ENCODE data around the gene ALDH9A1.

The ALDH9A1 gene

GRCh38 chr1:165629848-165630628 lies 68.3 kb downstream of the ALDH9A1 start:
- CTCF ChIA-PET: interaction anchor here (1.5 kb wide), 1 partner anchor 263 kb away, joined by 6 read pairs; no protein-coding TSS in a partner anchor
- no peak for TF ChIP-seq CTCF (IDR thresholded peaks at IDR 0.05; ENCODE audit: control extremely low read depth, extremely low read depth, low read depth, missing control alignments)
- no peak for DNase-seq (ENCODE audit: extremely low spot score)
- POLR2A ChIA-PET: no interaction called here

DNA sequence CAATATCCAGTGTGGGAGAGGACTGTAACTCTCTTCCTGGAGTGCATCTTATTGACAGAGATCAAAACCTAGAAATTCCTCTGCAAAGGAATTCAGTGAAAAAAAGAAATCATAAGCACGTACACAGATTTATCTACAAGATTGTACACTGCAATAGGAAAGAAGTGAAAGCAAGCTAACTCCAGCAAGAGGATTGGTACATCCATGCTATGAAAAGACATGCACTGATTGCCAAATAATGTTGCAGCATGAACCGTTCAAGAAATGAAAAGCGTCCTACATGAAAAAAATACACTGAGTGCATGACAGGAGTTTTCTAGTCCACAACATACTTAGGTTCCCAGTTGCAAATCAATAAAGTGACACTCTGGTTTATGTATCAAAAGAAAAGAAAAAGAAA lies 69.2 kb downstream of the ALDH9A1 start:
- CTCF ChIA-PET: no interaction called here
- no peak for DNase-seq (ENCODE audit: extremely low spot score)
- no peak for TF ChIP-seq CTCF (IDR thresholded peaks at IDR 0.05; ENCODE audit: control extremely low read depth, extremely low read depth, low read depth, missing control alignments)
- POLR2A ChIA-PET: no interaction called here

DNA sequence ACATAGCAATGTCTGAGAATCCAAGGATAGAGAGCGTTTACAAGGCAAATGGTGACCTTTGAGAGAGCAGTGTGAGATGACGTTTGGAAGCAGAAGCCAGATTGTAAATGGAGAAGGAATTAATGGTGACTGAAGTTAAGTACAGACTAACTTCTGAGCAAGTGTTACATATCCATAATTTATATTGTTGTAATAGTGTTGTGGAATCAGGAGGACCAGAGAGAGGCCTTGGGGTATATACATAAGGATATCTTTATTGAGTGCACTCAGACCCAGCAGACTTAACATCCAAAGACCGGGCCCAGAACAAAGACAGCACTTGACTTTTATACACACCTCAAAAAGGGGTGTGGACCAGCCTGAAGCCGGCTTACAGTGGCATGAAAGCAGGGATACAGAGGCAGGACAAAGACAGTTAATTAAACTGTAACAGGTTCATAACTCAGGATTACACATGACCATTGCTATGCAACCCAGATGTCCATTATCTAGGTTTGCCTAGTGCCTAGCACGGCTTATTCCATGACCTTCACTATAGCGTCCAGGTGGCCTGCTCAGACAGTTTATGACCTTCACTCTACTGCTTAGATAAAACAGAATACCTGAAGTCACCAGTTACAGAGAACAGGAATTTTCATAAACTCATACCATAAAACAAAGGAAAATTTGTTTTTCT lies 70.1 kb downstream of the ALDH9A1 start:
- ChIA-PET POLR2A (no interaction called here), CTCF (no interaction called here)
- TF ChIP-seq CTCF (IDR thresholded peaks at IDR 0.05; ENCODE audit: control extremely low read depth, extremely low read depth, low read depth, missing control alignments): no peak
- no peak for DNase-seq (ENCODE audit: extremely low spot score)

DNA sequence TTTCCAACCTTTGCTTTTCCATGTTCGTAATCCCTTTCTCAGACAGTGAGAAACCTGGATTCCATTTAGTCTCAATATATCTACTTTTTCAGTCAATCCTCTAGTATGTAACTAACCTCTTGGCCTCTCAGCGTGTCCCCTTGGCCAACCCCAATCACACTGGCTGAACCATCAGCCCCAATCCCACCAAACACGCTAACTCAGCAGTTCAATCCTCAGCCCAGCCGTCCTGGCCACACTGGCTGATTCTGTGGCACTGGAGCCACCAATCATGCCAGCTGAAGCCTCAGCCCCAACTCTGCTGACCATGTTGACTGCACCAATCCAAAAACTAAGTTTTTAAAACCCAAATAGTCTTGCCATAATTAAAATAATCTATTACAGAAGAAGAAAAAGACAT lies 73.9 kb downstream of the ALDH9A1 start:
- DNase-seq (ENCODE audit: extremely low spot score): no peak
- POLR2A ChIA-PET: no interaction called here
- no peak for TF ChIP-seq CTCF (IDR thresholded peaks at IDR 0.05; ENCODE audit: control extremely low read depth, extremely low read depth, low read depth, missing control alignments)
- CTCF ChIA-PET: no interaction called here

GRCh38 chr1:165623624-165624023 lies 74.7 kb downstream of the ALDH9A1 start:
- no peak for DNase-seq (ENCODE audit: extremely low spot score)
- POLR2A ChIA-PET: no interaction called here
- CTCF ChIA-PET: no interaction called here
- TF ChIP-seq CTCF (IDR thresholded peaks at IDR 0.05; ENCODE audit: control extremely low read depth, extremely low read depth, low read depth, missing control alignments): no peak

DNA sequence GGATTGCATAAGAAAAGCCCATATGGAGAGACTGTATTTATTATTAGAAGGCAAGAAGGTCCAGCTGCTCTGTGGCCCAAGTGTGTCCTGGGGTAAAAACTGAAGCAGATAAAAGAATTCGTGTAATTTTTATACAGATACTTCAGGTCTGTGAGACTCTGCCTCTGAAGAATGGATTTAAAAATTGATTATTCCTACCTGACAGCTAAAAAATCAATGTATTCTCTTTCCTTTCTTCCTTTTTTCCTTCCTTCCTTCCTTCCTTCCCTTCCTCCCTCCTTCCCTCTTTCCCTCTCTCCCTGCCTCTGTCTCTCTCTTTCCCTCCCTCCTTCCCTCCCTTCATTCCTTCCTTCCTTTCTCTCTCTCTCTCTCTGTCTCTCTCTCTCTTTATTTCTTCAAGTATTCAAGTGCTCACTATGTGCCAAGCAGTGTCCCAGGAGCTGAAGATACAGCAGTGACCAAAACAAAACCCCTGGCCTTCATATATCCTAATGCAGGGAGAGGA lies 78.7 kb downstream of the ALDH9A1 start:
- ChIA-PET POLR2A (no interaction called here), CTCF (no interaction called here)
- DNase-seq (ENCODE audit: extremely low spot score): no peak
- TF ChIP-seq CTCF (IDR thresholded peaks at IDR 0.05; ENCODE audit: control extremely low read depth, extremely low read depth, low read depth, missing control alignments): no peak
